K562 (cell line): ENCODE data around the gene ENDOU. TPM values are rescaled to one million over a fixed set of nuclear protein-coding genes. Genes with fewer than 3 reads are reported as not detected.

ENCODE experiments used
- CREBBP ChIP-seq: IDR thresholded peaks from one replicate; pipeline ENCODE4 v1.6.1; 2012; ENCODE audit warnings: low read depth, mild to moderate bottlenecking, control low read depth, inconsistent platforms, low read length
- CSDE1 ChIP-seq, 2 experiments: fragments of 450-650 bp; IDR thresholded peaks; 2 replicates each; pipeline ENCODE4 v1.6.1; 2016; ENCODE audit warnings: mild to moderate bottlenecking in 1 of 2
- ETV1 ChIP-seq: fragments of 450-650 bp; conservative IDR thresholded peaks from 2 replicates; pipeline ENCODE4 v1.6.1; 2016; ENCODE audit warnings: missing genetic modification characterization, control low read depth, low read depth, missing compliant biosample characterization
- HMG20A ChIP-seq: fragments of 450-650 bp; formaldehyde crosslinking; conservative IDR thresholded peaks from 2 replicates; pipeline ENCODE4 v1.4.0; 2020; ENCODE audit warnings: mild to moderate bottlenecking, mixed read lengths
- SMARCA4 ChIP-seq: fragments of 450-650 bp; IDR thresholded peaks from 2 replicates; pipeline ENCODE4 v1.6.1; 2016
- SMARCA5 ChIP-seq: fragments of 450-650 bp; IDR thresholded peaks from 2 replicates; pipeline ENCODE4 v1.6.1; 2016
- SP1 ChIP-seq: sonication (generic); formaldehyde crosslinking; IDR thresholded peaks from 2 replicates; pipeline ENCODE4 v1.8.1; 2022; ENCODE audit warnings: mild to moderate bottlenecking, missing genetic modification reagents
- TCF7 ChIP-seq: sonication (generic); IDR thresholded peaks from 2 replicates; pipeline ENCODE4 v1.6.1; 2016; ENCODE audit warnings: antibody characterized with exemption, borderline replicate concordance
- TEAD2 ChIP-seq: fragments of 450-650 bp; IDR thresholded peaks from 2 replicates; pipeline ENCODE4 v1.6.1; 2016; ENCODE audit warnings: missing genetic modification characterization, control low read depth, missing compliant biosample characterization
- TEAD4 ChIP-seq, 2 experiments: sonication (generic) in 1 of 2; formaldehyde crosslinking in 1 of 2; IDR thresholded peaks; 2 replicates each; pipeline versions ENCODE4 v1.6.1 to v1.8.0; 2012 to 2022; ENCODE audit warnings: borderline replicate concordance in 1 of 2, inconsistent platforms in 1 of 2, low read length in 1 of 2, mild to moderate bottlenecking in 1 of 2, missing genetic modification reagents in 1 of 2
- TFAM ChIP-seq: fragments of 250-450 bp; sonication (Bioruptor Pico); conservative IDR thresholded peaks from 2 replicates; pipeline ENCODE4 v1.5.0; 2021; ENCODE audit warnings: mild to moderate bottlenecking, moderate library complexity
- ZEB2 ChIP-seq: fragments of 450-650 bp; IDR thresholded peaks from 2 replicates; pipeline ENCODE4 v1.6.1; 2016
- ZFX ChIP-seq: sonication (generic); formaldehyde crosslinking; IDR thresholded peaks from 2 replicates; pipeline ENCODE4 v1.8.0; 2022; ENCODE audit warnings: mild to moderate bottlenecking, missing genetic modification reagents, moderate library complexity
- ZNF143 ChIP-seq: sonication (generic); formaldehyde crosslinking; IDR thresholded peaks from 2 replicates; pipeline ENCODE4 v1.9.0; 2022; ENCODE audit warnings: mild to moderate bottlenecking, missing genetic modification reagents
- ZNF175 ChIP-seq: fragments of 200-800 bp; sonication (Bioruptor generic); IDR thresholded peaks from 2 replicates; pipeline ENCODE4 v1.6.1; 2016; ENCODE audit warnings: low read depth, mild to moderate bottlenecking, missing genetic modification characterization, missing compliant biosample characterization
- ZNF511 ChIP-seq: sonication (generic); formaldehyde crosslinking; IDR thresholded peaks from 2 replicates; pipeline ENCODE4 v1.8.0; 2022; ENCODE audit warnings: mild to moderate bottlenecking, missing genetic modification reagents
- ZNF644 ChIP-seq: fragments of 200-800 bp; sonication (Bioruptor generic); IDR thresholded peaks from 2 replicates; pipeline ENCODE4 v1.6.1; 2016; ENCODE audit warnings: low read depth, missing genetic modification characterization, missing compliant biosample characterization
- ZZZ3 ChIP-seq: fragments of 450-650 bp; IDR thresholded peaks from 2 replicates; pipeline ENCODE4 v1.6.1; 2016; ENCODE audit warnings: antibody characterized with exemption, mild to moderate bottlenecking, moderate library complexity
- polyA plus RNA-seq, 8 experiments: library from polyadenylated mRNA; depleted of rRNA in 4 of 8; stranded (reverse) in 5 of 8; unstranded in 3 of 8; fragments of >200 nt; fragmentation: Nextera tagmentation in 2 of 8; fragmentation: Illumina TruSeq in 1 of 8; extraction: Ambion mirVana in 2 of 8; extraction: Trizol in 1 of 8; gene quantifications; 2 replicates each; pipeline versions ENCODE4 v1.2.1 to v1.2.3, GENCODE V29; 2011 to 2014; ENCODE audit warnings: inconsistent platforms in 1 of 8, missing spikeins in 1 of 8
- total RNA-seq, 7 experiments: library from RNA; depleted of rRNA in 6 of 7; stranded (reverse); fragments of >200 nt in 6 of 7; fragmentation: Illumina TruSeq in 2 of 7; extraction: Trizol in 2 of 7; gene quantifications; 2 replicates each; pipeline versions ENCODE4 v1.2.1 to v1.2.3, GENCODE V29; 2011 to 2021; ENCODE audit warnings: low replicate concordance in 1 of 7
- TF ChIP-seq, protein P1 (sequence below): sonication (generic); formaldehyde crosslinking; IDR thresholded peaks from 2 replicates; pipeline ENCODE4 v1.8.0; 2023; ENCODE audit warnings: mild to moderate bottlenecking, missing genetic modification reagents
- TF ChIP-seq, protein P2 (sequence below), 3 experiments: IDR thresholded peaks in 2 of 3; conservative IDR thresholded peaks in 1 of 3; 2 replicates each; pipeline ENCODE4 v1.5.1; 2011 to 2012; ENCODE audit warnings: low read length in 3 of 3, mild to moderate bottlenecking in 3 of 3, control low read depth in 2 of 3, improper control_type of control experiment in 1 of 3, inconsistent platforms in 1 of 3, low read depth in 1 of 3, mixed read lengths in 1 of 3, moderate library complexity in 1 of 3; ENCODE audit not compliant: insufficient read depth in 2 of 3
- TF ChIP-seq, protein P3 (sequence below), 2 experiments: fragments of 450-650 bp in 1 of 2; sonication (generic) in 1 of 2; formaldehyde crosslinking in 1 of 2; IDR thresholded peaks in 1 of 2; conservative IDR thresholded peaks in 1 of 2; 2 replicates each; pipeline versions ENCODE4 v1.6.1 to v1.8.1; 2016 to 2023; ENCODE audit warnings: mild to moderate bottlenecking in 2 of 2, moderate library complexity in 2 of 2, inconsistent platforms in 1 of 2, missing genetic modification reagents in 1 of 2

The ENDOU gene
- total and polyA plus RNA-seq, 9 of the 15 experiments (the other 6 are each of a cell fraction or from before 2014, with no cell fraction given): 0.03 TPM; not detected in 8

GRCh38 chr12:47705566-47706425 is 19.5 kb downstream of the ENDOU start, which contains the start of gene RPAP3 (continued):
- TF ChIP-seq ZEB2 (no peak; the same call in 1 of the 2 replicates), ZNF511 (CRISPR knock-in tag) (peak; percentile 81; the same call in 1 of the 2 replicates), ZNF143 (CRISPR knock-in tag) (peak; percentile 74), TCF7 (no peak), SMARCA4 (peak; percentile 63), ZNF175 (CRISPR knock-in tag) (no peak), ZFX (peak; percentile 92), SMARCA5 (no peak), CSDE1 (IDR thresholded peaks at IDR 0.05) (no peak; a peak in 1 of 4 replicates), HMG20A (no peak), ZZZ3 (no peak), ETV1 (tag) (no peak), TEAD2 (no peak), TEAD4 (IDR thresholded peaks at IDR 0.05; ENCODE audit: low read length) (peak; percentile 52), TEAD4 (CRISPR knock-in tag; IDR thresholded peaks at IDR 0.05; ENCODE audit: borderline replicate concordance) (no peak), CREBBP (no peak), SP1 (0 out of 2 replicates have a peak, but pooled peaks have one; percentile 45), TFAM (CRISPR knock-in tag) (no peak), ZNF644 (no peak; the same call in 1 of the 2 replicates)
- TF ChIP-seq, protein P1, sequence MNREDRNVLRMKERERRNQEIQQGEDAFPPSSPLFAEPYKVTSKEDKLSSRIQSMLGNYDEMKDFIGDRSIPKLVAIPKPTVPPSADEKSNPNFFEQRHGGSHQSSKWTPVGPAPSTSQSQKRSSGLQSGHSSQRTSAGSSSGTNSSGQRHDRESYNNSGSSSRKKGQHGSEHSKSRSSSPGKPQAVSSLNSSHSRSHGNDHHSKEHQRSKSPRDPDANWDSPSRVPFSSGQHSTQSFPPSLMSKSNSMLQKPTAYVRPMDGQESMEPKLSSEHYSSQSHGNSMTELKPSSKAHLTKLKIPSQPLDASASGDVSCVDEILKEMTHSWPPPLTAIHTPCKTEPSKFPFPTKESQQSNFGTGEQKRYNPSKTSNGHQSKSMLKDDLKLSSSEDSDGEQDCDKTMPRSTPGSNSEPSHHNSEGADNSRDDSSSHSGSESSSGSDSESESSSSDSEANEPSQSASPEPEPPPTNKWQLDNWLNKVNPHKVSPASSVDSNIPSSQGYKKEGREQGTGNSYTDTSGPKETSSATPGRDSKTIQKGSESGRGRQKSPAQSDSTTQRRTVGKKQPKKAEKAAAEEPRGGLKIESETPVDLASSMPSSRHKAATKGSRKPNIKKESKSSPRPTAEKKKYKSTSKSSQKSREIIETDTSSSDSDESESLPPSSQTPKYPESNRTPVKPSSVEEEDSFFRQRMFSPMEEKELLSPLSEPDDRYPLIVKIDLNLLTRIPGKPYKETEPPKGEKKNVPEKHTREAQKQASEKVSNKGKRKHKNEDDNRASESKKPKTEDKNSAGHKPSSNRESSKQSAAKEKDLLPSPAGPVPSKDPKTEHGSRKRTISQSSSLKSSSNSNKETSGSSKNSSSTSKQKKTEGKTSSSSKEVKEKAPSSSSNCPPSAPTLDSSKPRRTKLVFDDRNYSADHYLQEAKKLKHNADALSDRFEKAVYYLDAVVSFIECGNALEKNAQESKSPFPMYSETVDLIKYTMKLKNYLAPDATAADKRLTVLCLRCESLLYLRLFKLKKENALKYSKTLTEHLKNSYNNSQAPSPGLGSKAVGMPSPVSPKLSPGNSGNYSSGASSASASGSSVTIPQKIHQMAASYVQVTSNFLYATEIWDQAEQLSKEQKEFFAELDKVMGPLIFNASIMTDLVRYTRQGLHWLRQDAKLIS (CRISPR knock-in tag): no peak
- TF ChIP-seq, protein P2, sequence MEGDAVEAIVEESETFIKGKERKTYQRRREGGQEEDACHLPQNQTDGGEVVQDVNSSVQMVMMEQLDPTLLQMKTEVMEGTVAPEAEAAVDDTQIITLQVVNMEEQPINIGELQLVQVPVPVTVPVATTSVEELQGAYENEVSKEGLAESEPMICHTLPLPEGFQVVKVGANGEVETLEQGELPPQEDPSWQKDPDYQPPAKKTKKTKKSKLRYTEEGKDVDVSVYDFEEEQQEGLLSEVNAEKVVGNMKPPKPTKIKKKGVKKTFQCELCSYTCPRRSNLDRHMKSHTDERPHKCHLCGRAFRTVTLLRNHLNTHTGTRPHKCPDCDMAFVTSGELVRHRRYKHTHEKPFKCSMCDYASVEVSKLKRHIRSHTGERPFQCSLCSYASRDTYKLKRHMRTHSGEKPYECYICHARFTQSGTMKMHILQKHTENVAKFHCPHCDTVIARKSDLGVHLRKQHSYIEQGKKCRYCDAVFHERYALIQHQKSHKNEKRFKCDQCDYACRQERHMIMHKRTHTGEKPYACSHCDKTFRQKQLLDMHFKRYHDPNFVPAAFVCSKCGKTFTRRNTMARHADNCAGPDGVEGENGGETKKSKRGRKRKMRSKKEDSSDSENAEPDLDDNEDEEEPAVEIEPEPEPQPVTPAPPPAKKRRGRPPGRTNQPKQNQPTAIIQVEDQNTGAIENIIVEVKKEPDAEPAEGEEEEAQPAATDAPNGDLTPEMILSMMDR (IDR thresholded peaks at IDR 0.05 in 2 of 3, conservative IDR thresholded peaks at IDR 0.05 in 1 of 3; ENCODE audit: insufficient read depth in 2 of 3, low read depth in 1 of 3, low read length in 3 of 3): peak; percentile 46 to 63 (median 55)
- TF ChIP-seq, protein P3, sequence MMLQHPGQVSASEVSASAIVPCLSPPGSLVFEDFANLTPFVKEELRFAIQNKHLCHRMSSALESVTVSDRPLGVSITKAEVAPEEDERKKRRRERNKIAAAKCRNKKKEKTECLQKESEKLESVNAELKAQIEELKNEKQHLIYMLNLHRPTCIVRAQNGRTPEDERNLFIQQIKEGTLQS (IDR thresholded peaks at IDR 0.05): peak; percentile 87
- TF ChIP-seq, protein P3 (CRISPR knock-in tag; conservative IDR thresholded peaks at IDR 0.05): no peak
